ENCODE results near the gene PERM1.
"Not testable (repeated sequence)": the region's sequence is repeated elsewhere in the genome, so short reads cannot be mapped to it uniquely, and the experiment has no call there.

PERM1 gene

GRCh38 chr1:1014799-1015681 lies 33.1 kb upstream of the PERM1 start:
- DNase-seq (ENCODE audit: low read depth), result no peak

GRCh38 chr1:1013922-1014648 lies 32.2 kb upstream of the PERM1 start:
- DNase-seq (ENCODE audit: low read depth), result peak; percentile 44

DNA sequence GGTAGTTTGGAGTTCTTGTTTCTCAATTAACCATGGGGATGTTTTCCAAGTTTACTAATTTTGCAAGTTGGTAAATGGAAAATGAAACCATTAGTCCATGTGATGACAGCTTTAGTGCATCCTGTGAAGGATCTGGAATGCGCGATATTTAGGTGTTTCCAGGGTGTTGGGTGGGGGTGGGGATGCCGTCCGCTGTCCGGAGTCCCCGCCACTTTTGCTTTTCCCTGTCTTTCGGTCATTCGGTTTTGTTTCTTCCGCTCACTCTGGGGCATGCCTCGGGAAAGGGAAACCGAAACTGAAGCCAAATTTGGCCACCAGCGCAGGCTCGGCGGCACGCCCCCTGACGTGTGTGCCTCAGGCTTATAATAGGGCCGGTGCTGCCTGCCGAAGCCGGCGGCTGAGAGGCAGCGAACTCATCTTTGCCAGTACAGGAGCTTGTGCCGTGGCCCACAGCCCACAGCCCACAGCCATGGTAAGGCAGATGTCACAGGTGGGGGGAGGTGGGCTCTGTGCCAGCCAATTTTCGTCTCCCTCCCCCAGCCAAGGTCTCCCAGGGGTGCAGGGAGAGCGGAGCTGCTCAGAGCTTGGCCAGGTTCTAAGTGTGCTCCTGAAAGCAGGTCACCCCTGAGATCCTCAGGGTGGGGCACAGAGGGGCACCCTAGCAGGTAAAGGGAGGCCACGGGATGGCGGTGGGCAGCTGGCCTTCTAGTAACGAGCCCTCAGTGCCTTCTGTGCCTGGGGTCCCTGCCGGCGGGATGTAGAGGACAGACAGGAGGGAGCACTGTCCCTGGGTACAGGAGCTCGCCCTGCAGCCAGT lies 31.4 kb upstream of the PERM1 start, which contains the start of gene ISG15:
Gene ISG15, plus strand, starts transcription at position 393 of the 817 bp plus-strand sequence. Its CDS starts 77 bp downstream, at position 470.
- DNase-seq (ENCODE audit: low read depth), result peak; percentile 87

GRCh38 chr1:1012736-1013104 lies 30.8 kb upstream of the PERM1 start:
- DNase-seq (ENCODE audit: low read depth), result not testable (repeated sequence)

- no peak for DNase-seq (ENCODE audit: low read depth)
Observed at GRCh38 chr1:1011396-1011949, 29.6 kb upstream of the PERM1 start.

DNA sequence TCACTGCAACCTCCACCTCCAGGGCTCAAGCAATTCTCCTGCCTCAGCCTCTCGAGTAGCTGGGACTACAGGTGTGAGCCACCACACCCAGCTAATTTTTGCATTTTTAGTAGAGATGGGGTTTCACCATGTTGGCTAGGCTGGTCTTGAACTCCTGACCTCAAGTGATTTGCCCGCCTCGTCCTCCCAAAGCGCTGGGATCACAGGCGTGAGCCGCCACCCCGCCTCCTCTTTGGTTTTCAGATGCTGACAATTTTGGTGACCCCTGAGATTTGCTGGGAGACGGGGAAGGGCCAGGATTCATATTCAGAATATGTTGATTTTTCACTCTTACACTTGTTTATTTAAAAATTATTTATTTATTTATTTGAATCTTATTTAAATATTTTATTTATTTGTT lies 28.2 kb upstream of the PERM1 start:
- DNase-seq (ENCODE audit: low read depth), result not testable (repeated sequence)

GRCh38 chr1:1006305-1007159 lies 24.6 kb upstream of the PERM1 start:
- no peak for DNase-seq (ENCODE audit: low read depth)

DNA sequence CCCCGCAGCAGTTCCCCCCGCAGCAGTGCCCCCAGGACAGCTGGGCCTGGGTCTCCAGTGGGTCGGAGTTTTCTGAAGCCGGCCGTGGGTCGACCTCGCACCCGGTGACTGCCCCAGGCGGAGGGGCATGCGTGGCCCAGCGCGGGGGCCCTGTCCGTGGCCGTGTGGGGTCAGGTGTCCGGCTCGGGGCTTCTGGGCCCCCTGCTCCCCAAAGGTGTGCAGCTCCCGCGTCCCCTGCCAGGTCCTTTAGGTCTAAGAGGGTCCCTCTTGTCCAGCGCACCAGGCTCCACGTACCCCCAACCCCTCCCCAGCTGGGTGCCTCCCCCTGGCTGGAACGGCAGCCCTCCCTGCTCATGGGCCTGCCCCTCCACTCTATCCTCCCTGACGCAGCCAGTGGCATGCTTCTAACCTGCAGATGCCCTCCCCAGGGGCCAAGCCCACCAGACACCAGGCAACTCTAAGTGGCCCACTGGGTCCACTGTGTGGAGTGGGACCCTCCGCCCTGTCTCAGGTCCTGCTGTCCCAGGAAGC lies 23.9 kb upstream of the PERM1 start:
- no peak for DNase-seq (ENCODE audit: low read depth)

DNA sequence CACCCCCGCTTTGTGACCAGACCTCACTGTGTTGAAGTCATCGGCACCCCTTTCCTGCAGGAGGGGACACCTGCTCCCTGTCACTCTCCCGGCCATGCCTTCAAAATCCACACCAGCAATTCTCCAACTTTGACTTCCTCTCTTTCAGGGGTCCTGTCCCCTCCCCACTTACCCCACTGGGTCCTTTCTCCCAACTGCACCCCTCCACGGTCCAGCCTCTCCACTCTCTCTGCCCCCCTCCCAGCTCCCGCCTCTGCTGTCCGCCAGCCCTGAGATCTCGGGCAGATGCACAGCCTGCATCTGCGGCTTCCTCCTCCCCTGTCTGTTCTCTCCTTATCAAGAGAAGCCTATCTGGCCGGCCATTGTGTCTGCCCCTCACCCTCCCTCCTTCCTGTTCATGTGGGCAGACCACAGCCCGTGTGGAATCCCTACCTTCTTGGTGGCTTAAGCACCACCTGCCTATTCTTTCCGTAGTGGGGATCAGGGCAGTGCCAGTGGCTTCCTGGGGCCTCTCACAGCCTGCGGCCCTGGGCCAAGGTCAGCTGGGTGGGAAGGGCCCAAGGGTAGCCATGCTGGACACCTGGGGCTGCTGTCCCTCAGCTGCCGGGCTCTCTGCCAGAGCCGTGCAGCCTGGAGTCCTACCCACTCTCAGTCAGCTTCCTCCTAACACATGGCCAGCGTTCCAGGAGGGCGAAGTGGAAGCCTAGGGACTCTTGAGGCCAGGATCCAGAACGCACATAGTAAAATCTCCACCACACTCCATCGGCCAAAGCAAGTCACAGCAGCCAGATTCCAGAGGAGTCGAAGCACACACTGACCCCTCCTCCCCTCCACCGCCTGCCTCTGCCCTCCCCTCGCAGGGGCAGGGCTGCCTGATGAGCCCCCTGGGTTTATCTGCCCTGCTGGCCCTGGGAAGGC lies 23.1 kb upstream of the PERM1 start:
- peak; percentile 28 for DNase-seq (ENCODE audit: low read depth)

- DNase-seq (ENCODE audit: low read depth), result no peak
Observed at GRCh38 chr1:1004420-1004779, 22.5 kb upstream of the PERM1 start.

- no peak for DNase-seq (ENCODE audit: low read depth)
Observed at GRCh38 chr1:1003618-1004419, 21.9 kb upstream of the PERM1 start.

DNA sequence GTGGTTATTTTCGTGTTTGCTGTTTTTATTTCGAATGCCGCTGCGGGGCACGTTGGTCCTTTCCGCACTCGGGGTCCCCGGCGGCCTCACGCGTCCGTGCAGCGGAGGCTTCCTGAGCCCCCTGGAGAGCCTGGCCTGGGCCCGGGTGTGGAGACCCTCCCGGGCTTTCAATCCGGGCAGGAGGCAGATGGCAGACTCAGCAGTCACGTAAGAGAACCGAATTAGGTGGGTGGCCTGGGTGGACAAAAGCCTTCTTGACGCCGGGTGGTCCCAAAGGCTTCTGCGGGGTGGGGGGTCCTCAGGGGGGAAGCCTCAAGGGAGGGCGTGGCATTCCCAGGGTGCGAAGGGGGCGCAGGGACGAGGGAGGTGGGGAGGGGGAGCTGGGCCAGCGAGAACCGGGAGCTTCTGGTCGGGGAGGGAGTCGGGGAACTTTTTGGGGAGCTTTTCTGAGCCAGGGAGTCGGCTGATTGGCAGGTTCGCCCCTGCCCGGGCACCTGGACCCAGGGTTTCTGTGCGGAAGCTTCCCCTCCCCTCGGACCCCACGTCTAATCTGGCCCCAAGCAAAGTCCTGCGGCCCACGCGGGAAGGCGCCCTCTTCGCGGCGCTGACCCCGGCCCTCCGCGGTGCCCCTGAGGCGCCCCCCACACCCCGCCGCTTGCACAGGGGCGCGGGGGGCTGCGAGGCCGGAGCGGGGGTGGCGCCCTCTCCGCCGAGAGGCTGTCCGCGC lies 19.3 kb upstream of the PERM1 start:
- no peak for DNase-seq (ENCODE audit: low read depth)

GRCh38 chr1:1000357-1001056 lies 18.6 kb upstream of the PERM1 start:
- peak; percentile 73 for DNase-seq (ENCODE audit: low read depth)

GRCh38 chr1:999725-1000356 lies 17.9 kb upstream of the PERM1 start, which contains the start of gene HES4:
TSS of gene HES4 (minus strand) at chr1:1000097. CDS start at chr1:999973, 124 bp downstream.
- DNase-seq (ENCODE audit: low read depth), result peak; percentile 92

DNA sequence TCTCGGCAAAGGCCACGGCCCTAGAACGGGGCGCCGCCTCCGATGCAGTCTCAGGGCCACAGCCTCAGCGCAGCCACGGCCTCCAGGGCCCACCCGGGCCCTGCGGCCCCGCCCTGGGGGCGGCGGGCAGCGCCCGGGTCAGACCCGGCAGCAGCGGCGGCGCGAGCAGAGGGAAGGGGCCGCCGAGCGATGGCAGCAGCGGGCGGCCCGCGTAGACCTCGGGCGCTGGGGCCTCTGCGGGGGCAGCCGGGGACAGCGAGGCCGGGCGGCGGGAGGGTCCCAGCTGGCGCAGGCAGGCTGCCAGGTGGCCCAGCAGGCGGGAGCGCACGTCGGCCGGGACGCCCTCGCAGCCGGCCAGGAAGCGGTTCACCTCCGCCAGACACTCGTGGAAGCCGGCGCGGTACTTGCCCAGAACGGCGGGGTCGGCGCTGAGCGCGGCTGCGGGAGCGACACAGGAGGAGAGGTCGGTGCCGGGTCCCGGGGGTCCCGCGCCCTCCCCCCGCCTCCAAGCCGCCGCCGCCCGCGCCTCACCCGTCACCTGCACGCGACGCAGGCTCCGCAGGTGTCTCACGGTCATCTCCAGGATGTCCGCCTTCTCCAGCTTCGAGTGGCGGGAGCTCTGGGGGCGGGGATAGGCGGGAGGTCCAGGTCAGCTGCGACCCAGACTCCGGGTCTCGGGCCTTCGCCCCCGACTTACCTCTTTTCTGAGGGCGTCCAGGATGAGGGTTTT lies 17.3 kb upstream of the PERM1 start:
- DNase-seq (ENCODE audit: low read depth), result no peak

DNA sequence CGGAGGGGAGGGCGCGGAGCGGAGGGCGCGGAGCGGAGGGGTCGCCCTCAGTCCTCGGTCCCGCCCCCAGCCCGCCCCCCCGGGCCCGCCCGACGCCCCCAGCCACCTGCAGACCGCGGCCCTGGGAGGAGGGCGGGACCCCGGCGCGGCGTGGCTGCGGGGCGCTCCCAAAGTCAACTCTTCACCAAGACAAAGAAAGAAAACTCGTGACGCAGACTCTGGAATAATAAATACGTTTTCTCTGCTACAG lies 16.8 kb upstream of the PERM1 start:
- peak; percentile 22 for DNase-seq (ENCODE audit: low read depth)
